Measurements from ENCODE around the gene TNFSF9. TPM values are rescaled to one million over a fixed set of nuclear protein-coding genes. Genes with fewer than 3 reads are reported as not detected.

Gene TNFSF9
- total RNA-seq, 1 donor from 2014 or later = 4.1 TPM

GRCh38 chr19:6519289-6519688, 11.5 kb upstream of the TNFSF9 start:
- H3K9me3 ChIP-seq = no peaks in the 10 kb centered on the region
- no peak overlapping the region for H3K27ac ChIP-seq
- H3K36me3 ChIP-seq = no peaks in the 10 kb centered on the region
- H3K27me3 ChIP-seq (ENCODE audit: low read depth) = no peaks in the 10 kb centered on the region
- ATAC-seq (no peak), DNase-seq (no peak)
- no peak for TF ChIP-seq CTCF (IDR thresholded peaks at IDR 0.05)
- intact Hi-C loops (cut with DNase I) = no loop called here
- peaks cover 8% of the 10 kb centered on the region for H3K4me1 ChIP-seq
- no peak overlapping the region for H3K4me3 ChIP-seq

- intact Hi-C loops (cut with DNase I) = no loop called here
- Histone ChIP-seq H3K9me3 (no peaks in the 10 kb centered on the region), H3K27ac (no peak overlapping the region), H3K4me3 (no peak overlapping the region), H3K36me3 (no peaks in the 10 kb centered on the region), H3K27me3 (ENCODE audit: low read depth) (no peaks in the 10 kb centered on the region), H3K4me1 (peaks cover 8% of the 10 kb centered on the region)
- DNase-seq (peak; percentile 58), ATAC-seq (peak; percentile 48 to 71)
- no peak for TF ChIP-seq CTCF (IDR thresholded peaks at IDR 0.05)
Measured at GRCh38 chr19:6521718-6522646, 8.8 kb upstream of the TNFSF9 start.

GRCh38 chr19:6522712-6523111, 8.1 kb upstream of the TNFSF9 start:
- no peaks in the 10 kb centered on the region for H3K9me3 ChIP-seq
- no peaks in the 10 kb centered on the region for H3K36me3 ChIP-seq
- no peak overlapping the region for H3K4me3 ChIP-seq
- DNase-seq (no peak), ATAC-seq (no peak)
- H3K4me1 ChIP-seq = peaks cover 8% of the 10 kb centered on the region
- TF ChIP-seq CTCF (IDR thresholded peaks at IDR 0.05) = no peak
- no peak overlapping the region for H3K27ac ChIP-seq
- no peaks in the 10 kb centered on the region for H3K27me3 ChIP-seq (ENCODE audit: low read depth)
- intact Hi-C loops (cut with DNase I) = no loop called here

GRCh38 chr19:6524311-6524710, 6.5 kb upstream of the TNFSF9 start:
- no peak for DNase-seq
- no peaks in the 10 kb centered on the region for H3K4me1 ChIP-seq
- no peak overlapping the region for H3K4me3 ChIP-seq
- no peaks in the 10 kb centered on the region for H3K9me3 ChIP-seq
- no peak for TF ChIP-seq CTCF (IDR thresholded peaks at IDR 0.05)
- ATAC-seq = no peak
- intact Hi-C loops (cut with DNase I) = no loop called here
- H3K36me3 ChIP-seq = no peaks in the 10 kb centered on the region
- H3K27me3 ChIP-seq (ENCODE audit: low read depth) = no peaks in the 10 kb centered on the region
- no peak overlapping the region for H3K27ac ChIP-seq

- ATAC-seq = no peak
Measured at GRCh38 chr19:6527893-6528543, 2.8 kb upstream of the TNFSF9 start.

More at GRCh38 chr19:6527893-6528543, 2.8 kb upstream of the TNFSF9 start:
- DNase-seq = no peak
- Histone ChIP-seq H3K4me3 (no peak overlapping the region), H3K27me3 (ENCODE audit: low read depth) (no peaks in the 10 kb centered on the region), H3K36me3 (no peaks in the 10 kb centered on the region), H3K9me3 (no peaks in the 10 kb centered on the region), H3K4me1 (peaks cover 20% of the 10 kb centered on the region), H3K27ac (no peak overlapping the region)
- TF ChIP-seq CTCF (IDR thresholded peaks at IDR 0.05) = no peak
- intact Hi-C loops (cut with DNase I) = no loop called here
